ENCODE measurements around the gene TMEM225B. TPM values are rescaled to one million over a fixed set of nuclear protein-coding genes. Genes with fewer than 3 reads are reported as not detected.
"Not testable (repeated sequence)": the region's sequence is repeated elsewhere in the genome, so short reads cannot be mapped to it uniquely, and the experiment has no call there.

The TMEM225B gene
- total and polyA plus RNA-seq, 4 donors: 0.10 to 0.28 (median 0.17) TPM; not detected in 1

- Histone ChIP-seq H3K9ac (ENCODE audit: low read depth in 1 of 2, low read length in 2 of 2) (no peak overlapping the region), H3K4me3 (ENCODE audit: low read depth in 1 of 3, low read length in 3 of 3) (no peak overlapping the region), H3K27ac (ENCODE audit: low read depth in 1 of 2, low read length in 2 of 2) (no peak overlapping the region), H3K9me3 (ENCODE audit: control insufficient read depth in 4 of 4, low read length in 3 of 4) (no peaks in the 10 kb centered on the region), H3K27me3 (ENCODE audit: control insufficient read depth in 4 of 4, insufficient read depth in 4 of 4, low read length in 3 of 4) (no peaks in the 10 kb centered on the region), H3K4me1 (ENCODE audit: control insufficient read depth in 4 of 4, insufficient read depth in 4 of 4, low read length in 3 of 4) (peaks cover 0 to 3% (median 2%) of the 10 kb centered on the region in 4 donors), H3K36me3 (ENCODE audit: control insufficient read depth in 4 of 4, insufficient read depth in 3 of 4, low read depth in 1 of 4, low read length in 3 of 4) (peaks cover 10 to 52% (median 50%) of the 10 kb centered on the region in 4 donors)
- WGBS: 79% methylated on average over 2 of the region's 2 CpGs
- no peak for DNase-seq (ENCODE audit: low spot score)
- TF ChIP-seq EGR1 (IDR thresholded peaks at IDR 0.05; ENCODE audit: low read depth in 2 of 2): no peak
- no peak for TF ChIP-seq CTCF (IDR thresholded peaks at IDR 0.05; ENCODE audit: low read depth, low read length, missing input control)
- TF ChIP-seq FOXA2 (IDR thresholded peaks at IDR 0.05): no peak
- TF ChIP-seq HNF4A (conservative IDR thresholded peaks at IDR 0.05): no peak
- TF ChIP-seq JUND (IDR thresholded peaks at IDR 0.05): no peak
Observed at GRCh38 chr7:99562832-99563231, 35.2 kb upstream of the TMEM225B start.

DNA sequence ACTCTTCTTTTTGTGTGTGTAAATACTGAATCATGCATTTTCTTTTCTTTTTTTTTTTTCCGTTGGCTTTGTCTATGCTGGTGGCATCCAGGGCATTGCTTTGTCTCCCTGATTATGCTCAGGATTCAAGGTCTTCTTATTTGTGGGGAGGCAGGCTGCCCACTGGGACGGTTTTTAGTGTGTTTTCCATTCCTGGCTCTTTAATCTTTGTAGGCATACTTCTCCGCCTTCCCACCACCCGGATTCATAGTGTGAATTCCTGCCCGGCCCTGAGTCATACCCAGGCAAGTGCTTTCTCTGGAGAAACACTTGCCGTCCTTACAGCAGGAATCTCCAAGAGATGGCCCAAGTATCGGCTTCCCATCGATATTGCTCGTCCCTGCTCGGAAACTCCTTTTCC lies 34.4 kb upstream of the TMEM225B start:
- no peak overlapping the region for H3K9ac ChIP-seq (ENCODE audit: low read depth in 1 of 2, low read length in 2 of 2)
- 96% methylated on average over 10 of the region's 10 CpGs for WGBS
- H3K4me1 ChIP-seq (ENCODE audit: control insufficient read depth in 4 of 4, insufficient read depth in 4 of 4, low read length in 3 of 4): peaks cover 0 to 3% (median 2%) of the 10 kb centered on the region in 4 donors
- peaks cover 10 to 54% (median 52%) of the 10 kb centered on the region in 4 donors for H3K36me3 ChIP-seq (ENCODE audit: control insufficient read depth in 4 of 4, insufficient read depth in 3 of 4, low read depth in 1 of 4, low read length in 3 of 4)
- no peak for DNase-seq (ENCODE audit: low spot score)
- H3K27ac ChIP-seq (ENCODE audit: low read depth in 1 of 2, low read length in 2 of 2): no peak overlapping the region
- no peaks in the 10 kb centered on the region for H3K27me3 ChIP-seq (ENCODE audit: control insufficient read depth in 4 of 4, insufficient read depth in 4 of 4, low read length in 3 of 4)
- no peak overlapping the region for H3K4me3 ChIP-seq (ENCODE audit: low read depth in 1 of 3, low read length in 3 of 3)
- H3K9me3 ChIP-seq (ENCODE audit: control insufficient read depth in 4 of 4, low read length in 3 of 4): no peaks in the 10 kb centered on the region
- TF ChIP-seq SP1 (IDR thresholded peaks at IDR 0.05) (no peak), RAD21 (IDR thresholded peaks at IDR 0.05) (no peak), ATF3 (IDR thresholded peaks at IDR 0.05) (no peak), ZBTB33 (IDR thresholded peaks at IDR 0.05) (no peak), RXRA (IDR thresholded peaks at IDR 0.05) (no peak), FOXA1 (IDR thresholded peaks at IDR 0.05) (no peak), JUND (IDR thresholded peaks at IDR 0.05) (no peak), FOXA2 (IDR thresholded peaks at IDR 0.05) (no peak), HNF4G (IDR thresholded peaks at IDR 0.05) (no peak), TAF1 (conservative IDR thresholded peaks at IDR 0.05) (no peak), MAX (IDR thresholded peaks at IDR 0.05) (no peak)
- TF ChIP-seq, protein P1, sequence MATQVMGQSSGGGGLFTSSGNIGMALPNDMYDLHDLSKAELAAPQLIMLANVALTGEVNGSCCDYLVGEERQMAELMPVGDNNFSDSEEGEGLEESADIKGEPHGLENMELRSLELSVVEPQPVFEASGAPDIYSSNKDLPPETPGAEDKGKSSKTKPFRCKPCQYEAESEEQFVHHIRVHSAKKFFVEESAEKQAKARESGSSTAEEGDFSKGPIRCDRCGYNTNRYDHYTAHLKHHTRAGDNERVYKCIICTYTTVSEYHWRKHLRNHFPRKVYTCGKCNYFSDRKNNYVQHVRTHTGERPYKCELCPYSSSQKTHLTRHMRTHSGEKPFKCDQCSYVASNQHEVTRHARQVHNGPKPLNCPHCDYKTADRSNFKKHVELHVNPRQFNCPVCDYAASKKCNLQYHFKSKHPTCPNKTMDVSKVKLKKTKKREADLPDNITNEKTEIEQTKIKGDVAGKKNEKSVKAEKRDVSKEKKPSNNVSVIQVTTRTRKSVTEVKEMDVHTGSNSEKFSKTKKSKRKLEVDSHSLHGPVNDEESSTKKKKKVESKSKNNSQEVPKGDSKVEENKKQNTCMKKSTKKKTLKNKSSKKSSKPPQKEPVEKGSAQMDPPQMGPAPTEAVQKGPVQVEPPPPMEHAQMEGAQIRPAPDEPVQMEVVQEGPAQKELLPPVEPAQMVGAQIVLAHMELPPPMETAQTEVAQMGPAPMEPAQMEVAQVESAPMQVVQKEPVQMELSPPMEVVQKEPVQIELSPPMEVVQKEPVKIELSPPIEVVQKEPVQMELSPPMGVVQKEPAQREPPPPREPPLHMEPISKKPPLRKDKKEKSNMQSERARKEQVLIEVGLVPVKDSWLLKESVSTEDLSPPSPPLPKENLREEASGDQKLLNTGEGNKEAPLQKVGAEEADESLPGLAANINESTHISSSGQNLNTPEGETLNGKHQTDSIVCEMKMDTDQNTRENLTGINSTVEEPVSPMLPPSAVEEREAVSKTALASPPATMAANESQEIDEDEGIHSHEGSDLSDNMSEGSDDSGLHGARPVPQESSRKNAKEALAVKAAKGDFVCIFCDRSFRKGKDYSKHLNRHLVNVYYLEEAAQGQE (IDR thresholded peaks at IDR 0.05): no peak

GRCh38 chr7:99568770-99569169 lies 29.3 kb upstream of the TMEM225B start:
- H3K36me3 ChIP-seq (ENCODE audit: control insufficient read depth in 4 of 4, insufficient read depth in 3 of 4, low read depth in 1 of 4, low read length in 3 of 4): peaks cover 3 to 67% (median 48%) of the 10 kb centered on the region in 4 donors
- not testable (repeated sequence) for DNase-seq (ENCODE audit: low spot score); H3K4me3 ChIP-seq (ENCODE audit: low read depth in 1 of 3, low read length in 3 of 3); H3K27me3 ChIP-seq (ENCODE audit: control insufficient read depth in 4 of 4, insufficient read depth in 4 of 4, low read length in 3 of 4); H3K9ac ChIP-seq (ENCODE audit: low read depth in 1 of 2, low read length in 2 of 2); H3K27ac ChIP-seq (ENCODE audit: low read depth in 1 of 2, low read length in 2 of 2); H3K9me3 ChIP-seq (ENCODE audit: control insufficient read depth in 4 of 4, low read length in 3 of 4); H3K4me1 ChIP-seq (ENCODE audit: control insufficient read depth in 4 of 4, insufficient read depth in 4 of 4, low read length in 3 of 4)
- 98% methylated on average over 7 of the region's 7 CpGs for WGBS
